Esophagus (tissue), 2 donors: Measurements from ENCODE around the gene SRPK1. TPM values are rescaled to one million over a fixed set of nuclear protein-coding genes. Genes with fewer than 3 reads are reported as not detected.
"Not testable (repeated sequence)": the region's sequence is repeated elsewhere in the genome, so short reads cannot be mapped to it uniquely, and the experiment has no call there.

Experiments
- H3K27ac ChIP-seq, 2 donors: one replicate each; pipeline ENCODE4 v1.5.1; 2013; ENCODE audit warnings: low read depth in 2 of 2, mild to moderate bottlenecking in 2 of 2, inconsistent platforms in 1 of 2, low read length in 1 of 2, moderate library complexity in 1 of 2
- H3K27me3 ChIP-seq, 2 donors: one replicate each; pipeline ENCODE4 v1.6.1; 2013; ENCODE audit warnings: low read length in 2 of 2, control low read depth in 1 of 2, mild to moderate bottlenecking in 1 of 2; ENCODE audit not compliant: insufficient read depth in 2 of 2, control insufficient read depth in 1 of 2
- H3K36me3 ChIP-seq, 2 donors: one replicate each; pipeline ENCODE4 v1.6.1; 2013; ENCODE audit warnings: low read length in 1 of 2; ENCODE audit not compliant: control insufficient read depth in 2 of 2, insufficient read depth in 2 of 2
- H3K4me1 ChIP-seq, 2 donors: one replicate each; pipeline ENCODE4 v1.6.1; 2013; ENCODE audit warnings: low read length in 1 of 2; ENCODE audit not compliant: control insufficient read depth in 2 of 2, insufficient read depth in 2 of 2
- H3K4me3 ChIP-seq, 2 donors: one replicate each; pipeline ENCODE4 v1.5.1; 2013; ENCODE audit warnings: low read length in 2 of 2, mild to moderate bottlenecking in 2 of 2, low read depth in 1 of 2, moderate library complexity in 1 of 2
- H3K9me3 ChIP-seq, 2 donors: one replicate each; pipeline ENCODE4 v1.6.1; 2013; ENCODE audit warnings: mild to moderate bottlenecking in 2 of 2, low read depth in 1 of 2, low read length in 1 of 2, moderate library complexity in 1 of 2; ENCODE audit not compliant: control insufficient read depth in 2 of 2, insufficient read depth in 1 of 2
- WGBS, 2 donors: extraction: QIAGEN DNeasy Blood & Tissue Kit; methylation state at CpG; one replicate each; pipeline ENCODE4 v1.1.7; 2013; 5-methylcytosine and 5-hydroxymethylcytosine counted together
- polyA plus RNA-seq, 2 donors: library from polyadenylated mRNA; stranded (reverse); fragments of 200-250 nt; gene quantifications; one replicate each; pipeline ENCODE4 v1.2.3, GENCODE V29; 2013
- donor health status: healthy with polysubstance abuse.
- donor health status: Bipolar disorder and iron deficiency.

Gene SRPK1
- polyA plus RNA-seq, 2 donors = 15.2 to 20.2 TPM

GRCh38 chr6:35935469-35935868 is 14.6 kb upstream of the SRPK1 start:
- WGBS, 2 donors = 49 to 51% methylated on average over 5 of the region's 5 CpGs
- Histone ChIP-seq H3K4me1 (no peaks in the 10 kb centered on the region), H3K27me3 (no peaks in the 10 kb centered on the region), H3K27ac (no peak overlapping the region), H3K4me3 (no peak overlapping the region), H3K9me3 (no peaks in the 10 kb centered on the region), H3K36me3 (no peaks in the 10 kb centered on the region)

- 44 to 47% methylated on average over 2 of the region's 2 CpGs for WGBS, 2 donors
- Histone ChIP-seq H3K9me3 (no peaks in the 10 kb centered on the region), H3K27me3 (no peaks in the 10 kb centered on the region), H3K4me1 (no peaks in the 10 kb centered on the region), H3K4me3 (no peak overlapping the region), H3K36me3 (no peaks in the 10 kb centered on the region), H3K27ac (no peak overlapping the region)
Observed at GRCh38 chr6:35933844-35934243, 12.9 kb upstream of the SRPK1 start.

- not testable (repeated sequence) for H3K4me1 ChIP-seq, H3K4me3 ChIP-seq, H3K9me3 ChIP-seq, H3K27me3 ChIP-seq, H3K27ac ChIP-seq, H3K36me3 ChIP-seq
- WGBS, 2 donors = 86 to 89% methylated on average over 8 to 10 of the region's 10 CpGs
Observed at GRCh38 chr6:35931873-35932272, 11.0 kb upstream of the SRPK1 start.

- Histone ChIP-seq H3K9me3 (no peaks in the 10 kb centered on the region), H3K27me3 (no peaks in the 10 kb centered on the region), H3K27ac (no peak overlapping the region), H3K36me3 (no peaks in the 10 kb centered on the region), H3K4me1 (no peaks in the 10 kb centered on the region), H3K4me3 (no peak overlapping the region)
- 93 to 94% methylated on average over 30 of the region's 30 CpGs for WGBS, 2 donors
Observed at GRCh38 chr6:35931120-35931561, 10.2 kb upstream of the SRPK1 start.

GRCh38 chr6:35929601-35930000 is 8.7 kb upstream of the SRPK1 start:
- no peak overlapping the region for H3K27ac ChIP-seq
- H3K4me3 ChIP-seq = no peak overlapping the region
- no peaks in the 10 kb centered on the region for H3K36me3 ChIP-seq
- H3K27me3 ChIP-seq = no peaks in the 10 kb centered on the region
- H3K4me1 ChIP-seq = no peaks in the 10 kb centered on the region
- WGBS, 2 donors = 88 to 97% methylated on average over 1 of the region's 1 CpG
- H3K9me3 ChIP-seq = no peaks in the 10 kb centered on the region

- 66 to 73% methylated on average over 2 of the region's 2 CpGs for WGBS, 2 donors
- no peak overlapping the region for H3K4me3 ChIP-seq
- no peaks in the 10 kb centered on the region for H3K27me3 ChIP-seq
- H3K36me3 ChIP-seq = no peaks in the 10 kb centered on the region
- H3K4me1 ChIP-seq = no peaks in the 10 kb centered on the region
- H3K9me3 ChIP-seq = no peaks in the 10 kb centered on the region
- H3K27ac ChIP-seq = peak overlapping the region; percentile 73 to 80
Observed at GRCh38 chr6:35926509-35927215, 5.8 kb upstream of the SRPK1 start.

- H3K9me3 ChIP-seq = no peaks in the 10 kb centered on the region
- 81 to 83% methylated on average over 3 of the region's 3 CpGs for WGBS, 2 donors
- peak overlapping the region; percentile 73 to 80 for H3K27ac ChIP-seq
- no peak overlapping the region for H3K4me3 ChIP-seq
- no peaks in the 10 kb centered on the region for H3K36me3 ChIP-seq
- no peaks in the 10 kb centered on the region for H3K27me3 ChIP-seq
- no peaks in the 10 kb centered on the region for H3K4me1 ChIP-seq
Observed at GRCh38 chr6:35925961-35926360, 5.1 kb upstream of the SRPK1 start.

GRCh38 chr6:35924146-35924545 is 3.2 kb upstream of the SRPK1 start:
- Histone ChIP-seq H3K4me1 (no peaks in the 10 kb centered on the region), H3K27ac (no peak overlapping the region), H3K4me3 (no peak overlapping the region), H3K27me3 (no peaks in the 10 kb centered on the region), H3K9me3 (no peaks in the 10 kb centered on the region), H3K36me3 (no peaks in the 10 kb centered on the region)
- whole genome bisulfite sequencing, 2 donors = 95 to 100% methylated on average over 1 of the region's 1 CpG

GRCh38 chr6:35922139-35922554 is 1.2 kb upstream of the SRPK1 start:
- no peak overlapping the region for H3K4me3 ChIP-seq
- H3K27ac ChIP-seq = no peak overlapping the region
- no peaks in the 10 kb centered on the region for H3K27me3 ChIP-seq
- H3K4me1 ChIP-seq = no peaks in the 10 kb centered on the region
- no peaks in the 10 kb centered on the region for H3K9me3 ChIP-seq
- 62 to 74% methylated on average over 5 of the region's 5 CpGs for WGBS, 2 donors
- H3K36me3 ChIP-seq = no peaks in the 10 kb centered on the region
